ENCODE measurements around the gene CAMKK1. TPM values are rescaled to one million over a fixed set of nuclear protein-coding genes. Genes with fewer than 3 reads are reported as not detected.

CAMKK1 gene
- total and polyA plus RNA-seq, 2 donors (not counting 3 experiments of a cell fraction or from before 2014, with no cell fraction given): 4.5 to 6.1 TPM

GRCh38 chr17:3875317-3875716, 17.5 kb downstream of the CAMKK1 start:
- intact Hi-C loops (cut with micrococcal nuclease) (no loop called here), dilution Hi-C loops (cut with MboI; ENCODE audit: extremely low pct_ligation_motif_present, low sequenced_read_pairs) (no loop called here)
- H3K9me1 ChIP-seq (replicated peaks; ENCODE audit: control insufficient read depth, extremely low read depth, insufficient read depth, low read length): no peaks in the 10 kb centered on the region
- H3K9ac ChIP-seq (replicated peaks; ENCODE audit: extremely low read depth, insufficient read depth, low read length): no peak overlapping the region
- no peaks in the 10 kb centered on the region for H3K9me3 ChIP-seq (replicated peaks; ENCODE audit: control insufficient read depth, insufficient read depth, low read length)
- H3K27me3 ChIP-seq (ENCODE audit: control insufficient read depth in 2 of 2, insufficient read depth in 2 of 2, low read length in 2 of 2): no peaks in the 10 kb centered on the region
- no peak overlapping the region for H2AFZ ChIP-seq (ENCODE audit: low read depth, low read length)
- CTCF ChIA-PET: no interaction called here
- TF ChIP-seq, protein P1, sequence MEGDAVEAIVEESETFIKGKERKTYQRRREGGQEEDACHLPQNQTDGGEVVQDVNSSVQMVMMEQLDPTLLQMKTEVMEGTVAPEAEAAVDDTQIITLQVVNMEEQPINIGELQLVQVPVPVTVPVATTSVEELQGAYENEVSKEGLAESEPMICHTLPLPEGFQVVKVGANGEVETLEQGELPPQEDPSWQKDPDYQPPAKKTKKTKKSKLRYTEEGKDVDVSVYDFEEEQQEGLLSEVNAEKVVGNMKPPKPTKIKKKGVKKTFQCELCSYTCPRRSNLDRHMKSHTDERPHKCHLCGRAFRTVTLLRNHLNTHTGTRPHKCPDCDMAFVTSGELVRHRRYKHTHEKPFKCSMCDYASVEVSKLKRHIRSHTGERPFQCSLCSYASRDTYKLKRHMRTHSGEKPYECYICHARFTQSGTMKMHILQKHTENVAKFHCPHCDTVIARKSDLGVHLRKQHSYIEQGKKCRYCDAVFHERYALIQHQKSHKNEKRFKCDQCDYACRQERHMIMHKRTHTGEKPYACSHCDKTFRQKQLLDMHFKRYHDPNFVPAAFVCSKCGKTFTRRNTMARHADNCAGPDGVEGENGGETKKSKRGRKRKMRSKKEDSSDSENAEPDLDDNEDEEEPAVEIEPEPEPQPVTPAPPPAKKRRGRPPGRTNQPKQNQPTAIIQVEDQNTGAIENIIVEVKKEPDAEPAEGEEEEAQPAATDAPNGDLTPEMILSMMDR (IDR thresholded peaks at IDR 0.05; ENCODE audit: extremely low read depth in 1 of 2, insufficient read depth in 1 of 2, low read depth in 1 of 2, low read length in 2 of 2): no peak
- TF ChIP-seq POLR2AphosphoS5 (IDR thresholded peaks at IDR 0.05; ENCODE audit: insufficient read depth, low read depth, low read length) (no peak), EZH2 (IDR thresholded peaks at IDR 0.05; ENCODE audit: borderline replicate concordance, low read depth, low read length, severe bottlenecking) (no peak), POLR2A (IDR thresholded peaks at IDR 0.05; ENCODE audit: low read depth, low read length) (no peak), FOS (IDR thresholded peaks at IDR 0.05; ENCODE audit: borderline replicate concordance, insufficient read depth, low read length) (no peak), JUN (IDR thresholded peaks at IDR 0.05; ENCODE audit: borderline replicate concordance, insufficient read depth, insufficient read length, low read depth) (no peak), GATA2 (IDR thresholded peaks at IDR 0.05; ENCODE audit: insufficient read depth, insufficient read length, low read depth, low read length) (no peak), MYC (IDR thresholded peaks at IDR 0.05; ENCODE audit: low read depth, low read length) (no peak)
- TF ChIP-seq, protein P2, sequence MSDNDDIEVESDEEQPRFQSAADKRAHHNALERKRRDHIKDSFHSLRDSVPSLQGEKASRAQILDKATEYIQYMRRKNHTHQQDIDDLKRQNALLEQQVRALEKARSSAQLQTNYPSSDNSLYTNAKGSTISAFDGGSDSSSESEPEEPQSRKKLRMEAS (IDR thresholded peaks at IDR 0.05; ENCODE audit: insufficient read depth, insufficient read length): no peak
- BruUV-seq (replicated peaks): no TSS peak
- POLR2A ChIA-PET: no interaction called here
- H3K4me2 ChIP-seq (ENCODE audit: insufficient read depth, low read length): no peak overlapping the region
- H3K4me3 ChIP-seq (replicated peaks in 1 of 3; ENCODE audit: insufficient read depth in 1 of 3, low read depth in 1 of 3, low read length in 3 of 3): no peak overlapping the region
- H3K27ac ChIP-seq (ENCODE audit: insufficient read depth, low read depth, low read length): no peak overlapping the region
- H3K79me2 ChIP-seq (ENCODE audit: control insufficient read depth, insufficient read depth, low read length): no peaks in the 10 kb centered on the region
- DNase-seq (ENCODE audit: low read depth, low spot score) (no peak), FAIRE-seq (no peak)
- peaks cover 5% of the 10 kb centered on the region for H3K4me1 ChIP-seq (ENCODE audit: control insufficient read depth, extremely low read depth, insufficient read depth, low read length)
- peaks cover 0 to 8% of the 10 kb centered on the region in 2 experiments for H3K36me3 ChIP-seq (ENCODE audit: control insufficient read depth in 2 of 2, extremely low read depth in 1 of 2, insufficient read depth in 2 of 2, low read length in 2 of 2)
- H4K20me1 ChIP-seq (replicated peaks; ENCODE audit: control insufficient read depth, extremely low read depth, insufficient read depth, low read length): no peaks in the 10 kb centered on the region

All from endothelial cell of umbilical vein (primary cell).